ENCODE measurements around the gene RPS28.
A peak's percentile ranks its signal among the peaks of the same experiment; 100 is the strongest.
"Not testable (repeated sequence)": the region's sequence is repeated elsewhere in the genome, so short reads cannot be mapped to it uniquely, and the experiment has no call there.

Gene RPS28

GRCh38 chr19:8342316-8342683, 21.0 kb downstream of the RPS28 start:
- H3K27ac ChIP-seq (ENCODE audit: low read depth in 2 of 2, low read length in 2 of 2) = no peak overlapping the region
- H3K4me3 ChIP-seq (ENCODE audit: low read length in 2 of 2) = no peak overlapping the region
- H3K9ac ChIP-seq (ENCODE audit: low read depth in 1 of 2, low read length in 2 of 2) = no peak overlapping the region
- peaks cover 4 to 7% of the 10 kb centered on the region in 2 donors for H3K4me1 ChIP-seq (ENCODE audit: control insufficient read depth in 2 of 2, insufficient read depth in 2 of 2, low read length in 2 of 2)
- H3K9me3 ChIP-seq (ENCODE audit: control insufficient read depth in 2 of 2, low read length in 2 of 2) = no peaks in the 10 kb centered on the region
- peaks cover 19 to 21% of the 10 kb centered on the region in 2 donors for H3K27me3 ChIP-seq (ENCODE audit: control insufficient read depth in 2 of 2, insufficient read depth in 2 of 2, low read length in 2 of 2)
- H3K36me3 ChIP-seq (ENCODE audit: control insufficient read depth in 2 of 2, insufficient read depth in 2 of 2, low read length in 2 of 2) = no peaks in the 10 kb centered on the region

GRCh38 chr19:8342684-8343482, 21.6 kb downstream of the RPS28 start, which contains the start of gene KANK3:
KANK3 (minus strand) TSS chr19:8343262; CDS start chr19:8337828, 5,434 bp downstream.
- H3K9me3 ChIP-seq (ENCODE audit: control insufficient read depth in 2 of 2, low read length in 2 of 2) = no peaks in the 10 kb centered on the region
- H3K27ac ChIP-seq (ENCODE audit: low read depth in 2 of 2, low read length in 2 of 2) = peak within 1 kb of the TSS; percentile 7 to 24
- peaks cover 16 to 21% of the 10 kb centered on the region in 2 donors for H3K27me3 ChIP-seq (ENCODE audit: control insufficient read depth in 2 of 2, insufficient read depth in 2 of 2, low read length in 2 of 2)
- no peaks in the 10 kb centered on the region for H3K36me3 ChIP-seq (ENCODE audit: control insufficient read depth in 2 of 2, insufficient read depth in 2 of 2, low read length in 2 of 2)
- peak within 1 kb of the TSS; percentile 38 to 48 for H3K4me3 ChIP-seq (ENCODE audit: low read length in 2 of 2)
- peak within 1 kb of the TSS; percentile 38 to 54 for H3K9ac ChIP-seq (ENCODE audit: low read depth in 1 of 2, low read length in 2 of 2)
- H3K4me1 ChIP-seq (ENCODE audit: control insufficient read depth in 2 of 2, insufficient read depth in 2 of 2, low read length in 2 of 2) = peaks cover 4 to 7% of the 10 kb centered on the region in 2 donors

- Histone ChIP-seq H3K4me3 (ENCODE audit: low read length in 2 of 2) (peak overlapping the region; percentile 30 to 38), H3K9me3 (ENCODE audit: control insufficient read depth in 2 of 2, low read length in 2 of 2) (no peaks in the 10 kb centered on the region), H3K4me1 (ENCODE audit: control insufficient read depth in 2 of 2, insufficient read depth in 2 of 2, low read length in 2 of 2) (peaks cover 4 to 7% of the 10 kb centered on the region in 2 donors), H3K9ac (ENCODE audit: low read depth in 1 of 2, low read length in 2 of 2) (peak overlapping the region in 1 of 2 donors; percentile 38), H3K36me3 (ENCODE audit: control insufficient read depth in 2 of 2, insufficient read depth in 2 of 2, low read length in 2 of 2) (no peaks in the 10 kb centered on the region), H3K27ac (ENCODE audit: low read depth in 2 of 2, low read length in 2 of 2) (no peak overlapping the region), H3K27me3 (ENCODE audit: control insufficient read depth in 2 of 2, insufficient read depth in 2 of 2, low read length in 2 of 2) (peaks cover 16 to 21% of the 10 kb centered on the region in 2 donors)
These were observed 22.2 kb downstream of the RPS28 start for GRCh38 chr19:8343483-8343844.

GRCh38 chr19:8349629-8350372, 28.5 kb downstream of the RPS28 start:
- H3K27me3 ChIP-seq (ENCODE audit: control insufficient read depth in 2 of 2, insufficient read depth in 2 of 2, low read length in 2 of 2); H3K9me3 ChIP-seq (ENCODE audit: control insufficient read depth in 2 of 2, low read length in 2 of 2); H3K9ac ChIP-seq (ENCODE audit: low read depth in 1 of 2, low read length in 2 of 2); H3K4me3 ChIP-seq (ENCODE audit: low read length in 2 of 2); H3K27ac ChIP-seq (ENCODE audit: low read depth in 2 of 2, low read length in 2 of 2); H3K36me3 ChIP-seq (ENCODE audit: control insufficient read depth in 2 of 2, insufficient read depth in 2 of 2, low read length in 2 of 2); H3K4me1 ChIP-seq (ENCODE audit: control insufficient read depth in 2 of 2, insufficient read depth in 2 of 2, low read length in 2 of 2): not testable (repeated sequence)

GRCh38 chr19:8352134-8352827, 31.0 kb downstream of the RPS28 start:
- no peak overlapping the region for H3K4me3 ChIP-seq (ENCODE audit: low read length in 2 of 2)
- H3K27ac ChIP-seq (ENCODE audit: low read depth in 2 of 2, low read length in 2 of 2) = no peak overlapping the region
- H3K27me3 ChIP-seq (ENCODE audit: control insufficient read depth in 2 of 2, insufficient read depth in 2 of 2, low read length in 2 of 2) = peaks cover 0 to 3% of the 10 kb centered on the region in 2 donors
- no peak overlapping the region for H3K9ac ChIP-seq (ENCODE audit: low read depth in 1 of 2, low read length in 2 of 2)
- no peaks in the 10 kb centered on the region for H3K9me3 ChIP-seq (ENCODE audit: control insufficient read depth in 2 of 2, low read length in 2 of 2)
- H3K36me3 ChIP-seq (ENCODE audit: control insufficient read depth in 2 of 2, insufficient read depth in 2 of 2, low read length in 2 of 2) = no peaks in the 10 kb centered on the region
- no peaks in the 10 kb centered on the region for H3K4me1 ChIP-seq (ENCODE audit: control insufficient read depth in 2 of 2, insufficient read depth in 2 of 2, low read length in 2 of 2)

GRCh38 chr19:8352845-8353244, 31.5 kb downstream of the RPS28 start:
- H3K9me3 ChIP-seq (ENCODE audit: control insufficient read depth in 2 of 2, low read length in 2 of 2); H3K9ac ChIP-seq (ENCODE audit: low read depth in 1 of 2, low read length in 2 of 2); H3K27me3 ChIP-seq (ENCODE audit: control insufficient read depth in 2 of 2, insufficient read depth in 2 of 2, low read length in 2 of 2): not testable (repeated sequence)

GRCh38 chr19:8355631-8356402, 34.5 kb downstream of the RPS28 start:
- peaks cover 0 to 3% of the 10 kb centered on the region in 2 donors for H3K27me3 ChIP-seq (ENCODE audit: control insufficient read depth in 2 of 2, insufficient read depth in 2 of 2, low read length in 2 of 2)
- no peak overlapping the region for H3K9ac ChIP-seq (ENCODE audit: low read depth in 1 of 2, low read length in 2 of 2)
- H3K27ac ChIP-seq (ENCODE audit: low read depth in 2 of 2, low read length in 2 of 2) = no peak overlapping the region
- no peaks in the 10 kb centered on the region for H3K4me1 ChIP-seq (ENCODE audit: control insufficient read depth in 2 of 2, insufficient read depth in 2 of 2, low read length in 2 of 2)
- no peak overlapping the region for H3K4me3 ChIP-seq (ENCODE audit: low read length in 2 of 2)
- H3K9me3 ChIP-seq (ENCODE audit: control insufficient read depth in 2 of 2, low read length in 2 of 2) = no peaks in the 10 kb centered on the region
- no peaks in the 10 kb centered on the region for H3K36me3 ChIP-seq (ENCODE audit: control insufficient read depth in 2 of 2, insufficient read depth in 2 of 2, low read length in 2 of 2)

More at GRCh38 chr19:8352845-8353244, 31.5 kb downstream of the RPS28 start:
- H3K27ac ChIP-seq (ENCODE audit: low read depth in 2 of 2, low read length in 2 of 2); H3K4me1 ChIP-seq (ENCODE audit: control insufficient read depth in 2 of 2, insufficient read depth in 2 of 2, low read length in 2 of 2); H3K4me3 ChIP-seq (ENCODE audit: low read length in 2 of 2); H3K36me3 ChIP-seq (ENCODE audit: control insufficient read depth in 2 of 2, insufficient read depth in 2 of 2, low read length in 2 of 2): not testable (repeated sequence)

GRCh38 chr19:8357007-8357521, 35.8 kb downstream of the RPS28 start:
- Histone ChIP-seq H3K9ac (ENCODE audit: low read depth in 1 of 2, low read length in 2 of 2) (no peak overlapping the region), H3K27ac (ENCODE audit: low read depth in 2 of 2, low read length in 2 of 2) (no peak overlapping the region), H3K4me3 (ENCODE audit: low read length in 2 of 2) (no peak overlapping the region), H3K4me1 (ENCODE audit: control insufficient read depth in 2 of 2, insufficient read depth in 2 of 2, low read length in 2 of 2) (peaks cover 3 to 5% of the 10 kb centered on the region in 2 donors), H3K36me3 (ENCODE audit: control insufficient read depth in 2 of 2, insufficient read depth in 2 of 2, low read length in 2 of 2) (no peaks in the 10 kb centered on the region), H3K9me3 (ENCODE audit: control insufficient read depth in 2 of 2, low read length in 2 of 2) (no peaks in the 10 kb centered on the region), H3K27me3 (ENCODE audit: control insufficient read depth in 2 of 2, insufficient read depth in 2 of 2, low read length in 2 of 2) (peaks cover 0 to 3% of the 10 kb centered on the region in 2 donors)

- no peak overlapping the region for H3K4me3 ChIP-seq (ENCODE audit: low read length in 2 of 2)
- no peaks in the 10 kb centered on the region for H3K9me3 ChIP-seq (ENCODE audit: control insufficient read depth in 2 of 2, low read length in 2 of 2)
- H3K36me3 ChIP-seq (ENCODE audit: control insufficient read depth in 2 of 2, insufficient read depth in 2 of 2, low read length in 2 of 2) = no peaks in the 10 kb centered on the region
- no peak overlapping the region for H3K9ac ChIP-seq (ENCODE audit: low read depth in 1 of 2, low read length in 2 of 2)
- H3K4me1 ChIP-seq (ENCODE audit: control insufficient read depth in 2 of 2, insufficient read depth in 2 of 2, low read length in 2 of 2) = peaks cover 13 to 14% of the 10 kb centered on the region in 2 donors
- peaks cover 0 to 4% of the 10 kb centered on the region in 2 donors for H3K27me3 ChIP-seq (ENCODE audit: control insufficient read depth in 2 of 2, insufficient read depth in 2 of 2, low read length in 2 of 2)
- no peak overlapping the region for H3K27ac ChIP-seq (ENCODE audit: low read depth in 2 of 2, low read length in 2 of 2)
These were observed 37.7 kb downstream of the RPS28 start for GRCh38 chr19:8358948-8359347.
